GM13976 (cell line): ENCODE measurements around the gene CSTPP1.

ENCODE experiments used
- DNase-seq: peaks from one replicate; pipeline ENCODE4 v3.0.0; 2012; ENCODE audit warnings: low spot score
- in situ Hi-C: fragments of 300-500 bp; cut with MboI; formaldehyde crosslinking; loops from one replicate; pipeline ENCODE4 v1.12.0; 2022; ENCODE audit warnings: low sequenced_read_pairs, mixed read lengths, inconsistent platforms; ENCODE audit not compliant: unreplicated experiment
- TF ChIP-seq, protein P1 (sequence below): IDR thresholded peaks from 2 replicates; pipeline ENCODE4 v1.5.1; 2012; ENCODE audit warnings: borderline replicate concordance, mild to moderate bottlenecking; ENCODE audit not compliant: insufficient read depth; ENCODE audit errors: extremely low read depth, missing control alignments, control extremely low read depth

The CSTPP1 gene

DNA sequence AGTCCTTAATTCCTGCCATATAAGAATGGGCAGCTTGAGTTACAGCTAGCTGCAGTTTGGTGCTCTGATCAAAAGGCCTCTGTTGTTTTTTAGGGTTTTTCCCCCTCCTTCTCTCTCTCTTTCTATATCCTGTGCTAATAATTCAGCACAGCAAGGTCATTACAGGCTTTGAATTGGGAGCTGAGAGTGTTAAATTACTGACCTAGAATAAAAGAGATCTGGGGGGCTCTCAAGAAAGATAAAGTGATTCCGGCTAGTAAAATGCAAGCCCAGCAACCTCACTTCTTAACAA is 84.9 kb downstream of the CSTPP1 start:
- TF ChIP-seq, protein P1, sequence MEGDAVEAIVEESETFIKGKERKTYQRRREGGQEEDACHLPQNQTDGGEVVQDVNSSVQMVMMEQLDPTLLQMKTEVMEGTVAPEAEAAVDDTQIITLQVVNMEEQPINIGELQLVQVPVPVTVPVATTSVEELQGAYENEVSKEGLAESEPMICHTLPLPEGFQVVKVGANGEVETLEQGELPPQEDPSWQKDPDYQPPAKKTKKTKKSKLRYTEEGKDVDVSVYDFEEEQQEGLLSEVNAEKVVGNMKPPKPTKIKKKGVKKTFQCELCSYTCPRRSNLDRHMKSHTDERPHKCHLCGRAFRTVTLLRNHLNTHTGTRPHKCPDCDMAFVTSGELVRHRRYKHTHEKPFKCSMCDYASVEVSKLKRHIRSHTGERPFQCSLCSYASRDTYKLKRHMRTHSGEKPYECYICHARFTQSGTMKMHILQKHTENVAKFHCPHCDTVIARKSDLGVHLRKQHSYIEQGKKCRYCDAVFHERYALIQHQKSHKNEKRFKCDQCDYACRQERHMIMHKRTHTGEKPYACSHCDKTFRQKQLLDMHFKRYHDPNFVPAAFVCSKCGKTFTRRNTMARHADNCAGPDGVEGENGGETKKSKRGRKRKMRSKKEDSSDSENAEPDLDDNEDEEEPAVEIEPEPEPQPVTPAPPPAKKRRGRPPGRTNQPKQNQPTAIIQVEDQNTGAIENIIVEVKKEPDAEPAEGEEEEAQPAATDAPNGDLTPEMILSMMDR: no peak
- no peak for DNase-seq

DNA sequence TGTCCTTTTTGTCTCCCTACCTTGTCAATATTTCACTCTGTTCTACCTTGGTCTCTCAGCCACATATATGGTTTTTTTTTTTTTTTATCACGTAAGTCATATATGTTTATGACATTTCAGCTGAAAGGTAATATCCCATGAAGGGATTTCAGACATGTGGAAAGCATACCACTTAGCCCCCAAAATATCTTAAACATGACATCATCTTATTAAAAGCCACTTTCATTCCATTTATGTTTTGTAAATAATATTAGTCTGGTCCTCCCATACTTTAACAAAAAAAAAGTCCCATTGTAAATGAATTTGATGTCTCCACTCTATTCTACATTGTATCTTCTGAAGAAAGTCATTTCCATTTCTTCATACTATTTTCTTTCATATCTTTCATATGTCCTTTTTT is 85.4 kb downstream of the CSTPP1 start:
- in situ Hi-C loops: no loop called here
- no peak for DNase-seq
- TF ChIP-seq, protein P1: no peak

More for the DNA sequence above, 84.9 kb downstream of the CSTPP1 start:
- in situ Hi-C loops: no loop called here

DNA sequence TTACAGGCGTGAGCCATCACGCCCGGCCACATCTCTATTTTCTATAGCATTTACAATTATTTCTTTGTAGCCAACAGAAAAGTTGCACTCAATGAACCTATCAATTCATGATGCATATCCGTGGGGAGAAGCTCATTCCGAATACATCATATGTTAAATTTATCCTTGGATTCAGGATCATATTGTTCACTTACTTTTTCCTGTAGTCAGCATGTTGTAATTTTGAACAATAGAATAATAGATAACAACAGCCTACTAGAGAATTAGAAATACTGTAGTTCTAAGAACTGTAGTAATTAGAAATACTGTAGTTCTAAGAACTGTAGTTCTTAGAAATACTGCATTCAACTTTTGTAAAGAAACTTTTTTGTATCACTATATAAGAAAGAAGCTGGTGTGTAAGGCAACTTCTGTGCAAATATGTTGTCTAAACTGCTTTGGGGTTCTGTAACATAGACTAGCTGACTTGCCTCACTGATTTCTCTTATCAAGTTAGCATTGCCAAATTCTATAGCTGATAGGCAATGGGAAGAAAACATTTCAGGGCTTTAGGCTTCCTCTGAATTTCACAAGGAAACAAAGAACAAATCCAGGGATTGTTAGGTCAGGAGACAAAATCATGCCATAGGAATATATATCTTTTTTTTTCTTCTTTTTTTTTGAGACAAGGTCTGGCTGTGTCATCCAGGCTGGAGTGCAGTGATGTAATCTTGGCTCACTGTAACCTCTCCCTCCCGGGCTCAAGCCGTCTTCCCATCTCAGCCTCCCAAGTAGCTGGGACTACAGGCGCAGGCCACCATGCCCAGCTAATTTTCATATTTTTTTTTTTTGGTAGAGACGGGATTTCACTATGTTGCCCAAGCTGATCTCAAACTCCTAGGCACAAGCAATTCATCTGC is 91.9 kb downstream of the CSTPP1 start:
- TF ChIP-seq, protein P1: no peak
- in situ Hi-C loops: no loop called here
- no peak for DNase-seq

DNA sequence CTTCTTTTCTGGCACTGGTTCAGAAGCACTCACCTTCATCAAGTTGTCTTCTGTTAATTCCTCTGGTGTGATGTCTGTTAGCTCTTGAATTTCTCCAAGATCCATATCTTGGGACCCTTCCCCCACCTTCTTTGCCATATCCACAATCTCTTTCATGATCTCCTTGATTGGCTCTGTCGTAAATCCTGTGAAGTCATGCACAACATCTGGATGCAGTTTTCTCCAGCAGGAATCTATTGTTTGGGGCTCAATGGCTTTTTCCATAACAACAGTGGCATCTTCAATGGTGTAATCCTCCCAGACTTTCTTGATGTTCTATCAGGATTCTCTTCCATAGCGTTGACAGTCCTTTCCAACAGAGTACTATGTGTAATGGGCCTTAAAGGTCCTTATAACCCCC is 96.9 kb downstream of the CSTPP1 start:
- TF ChIP-seq, protein P1: no peak
- in situ Hi-C loops: no loop called here
- no peak for DNase-seq

DNA sequence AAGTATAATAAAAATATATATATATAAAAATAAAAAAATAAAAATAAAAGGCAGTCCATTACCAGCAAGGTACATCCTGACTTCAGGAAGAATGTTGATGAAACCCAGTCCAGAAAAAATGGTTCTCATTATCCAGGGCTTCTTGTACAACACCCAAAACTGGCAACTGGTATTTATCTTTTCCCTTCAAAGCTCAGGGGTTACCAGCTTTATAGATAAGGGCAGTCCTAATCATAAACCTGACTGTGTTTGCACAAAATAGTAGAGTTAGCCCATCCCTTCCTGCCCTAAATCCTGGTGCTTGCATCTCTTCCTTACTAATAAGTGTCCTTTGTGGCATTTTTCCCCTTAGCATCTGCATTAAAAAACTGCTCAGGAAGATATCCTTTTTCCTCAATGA is 97.5 kb downstream of the CSTPP1 start:
- no peak for DNase-seq
- TF ChIP-seq, protein P1: no peak
- in situ Hi-C loops: no loop called here

DNA sequence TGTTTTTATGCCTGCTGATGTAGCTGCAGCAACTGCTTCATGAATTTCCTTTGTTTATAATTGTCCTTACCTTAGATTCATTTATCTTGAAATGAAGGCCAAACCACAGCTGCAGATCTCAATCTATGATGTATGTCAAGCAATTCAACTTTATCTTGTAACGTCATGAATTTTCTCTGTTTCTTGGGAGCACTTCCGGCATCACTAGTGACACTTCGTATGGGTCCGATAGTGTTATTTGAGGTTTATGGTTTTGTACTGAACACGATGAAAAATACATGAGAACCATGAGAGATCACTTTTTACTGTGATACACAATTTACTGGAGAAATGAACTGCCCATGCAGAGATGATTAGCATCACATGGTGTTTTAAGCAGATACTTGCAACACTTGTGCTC is 98.5 kb downstream of the CSTPP1 start:
- no peak for DNase-seq
- TF ChIP-seq, protein P1: no peak
- in situ Hi-C loops: no loop called here

DNA sequence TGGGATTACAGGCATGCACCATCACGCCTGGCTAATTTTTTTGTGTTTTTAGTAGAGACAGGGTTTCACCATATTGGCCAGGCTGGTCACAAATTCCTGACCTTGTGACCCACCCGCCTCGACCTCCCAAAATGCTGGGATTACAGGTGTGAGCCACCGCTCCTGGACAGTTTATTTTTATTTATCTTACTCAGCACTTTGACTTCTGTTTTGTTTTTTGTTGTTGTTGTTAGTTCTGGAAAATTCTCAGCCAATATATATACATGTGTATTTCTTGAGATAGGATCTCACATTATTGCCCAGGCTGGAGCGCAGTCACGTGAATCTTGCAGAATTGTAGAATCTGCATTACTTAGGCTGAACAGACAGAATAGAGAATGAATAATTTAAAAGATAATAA is 107.6 kb downstream of the CSTPP1 start:
- DNase-seq: no peak
- TF ChIP-seq, protein P1: no peak
- in situ Hi-C loops: no loop called here
